GM12878 (cell line): ENCODE data around the gene OR5M11. TPM values are rescaled to one million over a fixed set of nuclear protein-coding genes. Genes with fewer than 3 reads are reported as not detected.

Source experiments
- ATAC-seq: fragments of 200-7000 bp; cut with Tn5 transposase; 3 replicates; pipeline ENCODE4 v1.9.1; 2020; ENCODE audit warnings: mild to moderate bottlenecking, moderate library complexity
- BruUV-seq: library from RNA; stranded (reverse); fragments of 400-500 nt; replicated peaks from 2 replicates; lab custom pipeline; 2021; lab: Mats Ljungman, UMichigan
- CTCF ChIA-PET: fragments of 300-600 bp; sonication (Branson Sonifier 250); formaldehyde crosslinking; extraction: SDS; loops from one replicate; lab custom pipeline; 2021; ENCODE audit warnings: inconsistent platforms; lab: Yijun Ruan, JAX
- POLR2A ChIA-PET: fragments of 350-600 bp; formaldehyde crosslinking; extraction: SDS; loops from one replicate; lab custom pipeline; 2021; ENCODE audit warnings: inconsistent platforms; lab: Charles Lee
- RAD21 ChIA-PET: fragments of 300-600 bp; sonication (Branson Sonifier 250); formaldehyde crosslinking; loops from one replicate; lab custom pipeline; 2023; ENCODE audit warnings: antibody characterized with exemption; ENCODE audit not compliant: unreplicated experiment; lab: Charles Lee
- SMC1A ChIA-PET: fragments of 300-600 bp; sonication (Branson Sonifier 250); formaldehyde crosslinking; loops from one replicate; lab custom pipeline; 2023; ENCODE audit not compliant: unreplicated experiment, uncharacterized antibody; lab: Charles Lee
- DNase-seq: peaks from one replicate; pipeline ENCODE4 v3.0.0-alpha.2; 2011; ENCODE audit warnings: low read depth, low spot score
- FAIRE-seq: peaks from 3 replicates; lab custom pipeline; 2011; peaks lifted over from hg19 to GRCh38; lab: Jason Lieb, UNC
- H2AFZ ChIP-seq: 2 replicates; pipeline ENCODE4 v1.6.0; 2011; ENCODE audit warnings: low read depth, low read length, control low read depth; ENCODE audit not compliant: control insufficient read depth
- H3K27ac ChIP-seq: 2 replicates; pipeline ENCODE4 v1.5.1; 2011; ENCODE audit warnings: control low read depth; ENCODE audit not compliant: control insufficient read depth, insufficient read depth
- H3K27me3 ChIP-seq, 2 experiments: replicated peaks in 1 of 2; 2 replicates each; pipeline versions ENCODE4 v1.6.0 to v1.6.1; 2011; ENCODE audit warnings: low read length in 1 of 2; ENCODE audit not compliant: control insufficient read depth in 2 of 2, insufficient read depth in 2 of 2
- H3K36me3 ChIP-seq, 2 experiments: 2 replicates each; pipeline ENCODE4 v1.5.1; 2011; ENCODE audit warnings: low read length in 1 of 2; ENCODE audit not compliant: control insufficient read depth in 2 of 2, insufficient read depth in 2 of 2
- H3K4me1 ChIP-seq: 2 replicates; pipeline ENCODE4 v1.6.1; 2011; ENCODE audit warnings: mild to moderate bottlenecking, low read length, moderate library complexity, mixed read lengths; ENCODE audit not compliant: control insufficient read depth, insufficient read depth
- H3K4me2 ChIP-seq: 2 replicates; pipeline ENCODE4 v1.6.0; 2011; ENCODE audit warnings: control low read depth; ENCODE audit not compliant: control insufficient read depth, insufficient read depth
- H3K4me3 ChIP-seq: fragments of 200-600 bp; sonication (generic); 2 replicates; pipeline ENCODE4 v1.5.1; 2016
- H3K79me2 ChIP-seq: 2 replicates; pipeline ENCODE4 v1.6.0; 2011; ENCODE audit warnings: low read length; ENCODE audit not compliant: control insufficient read depth, insufficient read depth
- H3K9ac ChIP-seq: 2 replicates; pipeline ENCODE4 v1.8.0; 2011; ENCODE audit warnings: low read length, control low read depth, mixed read lengths; ENCODE audit not compliant: control insufficient read depth, insufficient read depth
- H3K9me3 ChIP-seq: replicated peaks from 3 replicates; pipeline ENCODE4 v1.5.1; 2011; ENCODE audit warnings: mild to moderate bottlenecking, low read length; ENCODE audit not compliant: control insufficient read depth, insufficient read depth
- H4K20me1 ChIP-seq: 2 replicates; pipeline ENCODE4 v1.6.0; 2011; ENCODE audit not compliant: control insufficient read depth, insufficient read depth
- ATF3 ChIP-seq: IDR thresholded peaks from 2 replicates; pipeline ENCODE4 v1.6.1; 2011; ENCODE audit warnings: low read depth, mild to moderate bottlenecking, low read length, moderate library complexity, borderline replicate concordance; ENCODE audit errors: extremely low read depth
- E2F8 ChIP-seq: fragments of 450-650 bp; IDR thresholded peaks from 2 replicates; pipeline ENCODE4 v1.6.1; 2018; ENCODE audit warnings: mild to moderate bottlenecking, low read depth, moderate library complexity; ENCODE audit not compliant: partially characterized antibody
- EED ChIP-seq: sonication (generic); IDR thresholded peaks from 2 replicates; pipeline ENCODE4 v1.6.1; 2016; ENCODE audit warnings: antibody characterized with exemption, low read depth
- HCFC1 ChIP-seq: fragments of 150-350 bp; IDR thresholded peaks from 2 replicates; pipeline ENCODE4 v1.6.1; 2014; ENCODE audit warnings: low read length
- HDGF ChIP-seq: fragments of 450-650 bp; IDR thresholded peaks from 2 replicates; pipeline ENCODE4 v1.6.1; 2016; ENCODE audit warnings: antibody characterized with exemption
- IKZF1 ChIP-seq: fragments of 450-650 bp; conservative IDR thresholded peaks from 2 replicates; pipeline ENCODE4 v1.6.1; 2017; ENCODE audit warnings: antibody characterized with exemption, mild to moderate bottlenecking
- NBN ChIP-seq: fragments of 450-650 bp; IDR thresholded peaks from 2 replicates; pipeline ENCODE4 v1.6.1; 2016
- NFYA ChIP-seq: IDR thresholded peaks from 2 replicates; pipeline ENCODE4 v1.6.1; 2011; ENCODE audit warnings: low read depth, mild to moderate bottlenecking, low read length, improper control_type of control experiment, borderline replicate concordance
- NR2C2 ChIP-seq: IDR thresholded peaks from 2 replicates; pipeline ENCODE4 v1.6.1; 2011; ENCODE audit warnings: borderline replicate concordance, low read depth; ENCODE audit not compliant: control insufficient read depth, insufficient read length
- RELA ChIP-seq: fragments of 450-650 bp; IDR thresholded peaks from 2 replicates; pipeline ENCODE4 v1.8.0; 2014; ENCODE audit warnings: borderline replicate concordance; ENCODE audit not compliant: partially characterized antibody
- SIN3A ChIP-seq: IDR thresholded peaks from 2 replicates; pipeline ENCODE4 v1.6.1; 2012; ENCODE audit warnings: low read depth, low read length, improper control_type of control experiment
- SMC3 ChIP-seq: IDR thresholded peaks from 2 replicates; pipeline ENCODE4 v1.6.1; 2011; ENCODE audit warnings: low read length, improper control_type of control experiment, borderline replicate concordance
- ZNF217 ChIP-seq: fragments of 450-650 bp; IDR thresholded peaks from 2 replicates; pipeline ENCODE4 v1.6.1; 2017; ENCODE audit warnings: antibody characterized with exemption, mild to moderate bottlenecking
- ZZZ3 ChIP-seq: IDR thresholded peaks from 2 replicates; pipeline ENCODE4 v1.6.1; 2011; ENCODE audit warnings: low read depth; ENCODE audit not compliant: control insufficient read depth, insufficient read length
- WGBS: methylation state at CpG from one replicate; pipeline ENCODE4 v1.1.6; 2016; ENCODE audit warnings: low lambda C conversion rate; ENCODE audit not compliant: insufficient replicate concordance, insufficient coverage; ENCODE audit errors: missing lambda C conversion rate; 5-methylcytosine and 5-hydroxymethylcytosine counted together
- in situ Hi-C: fragments of 300-500 bp; cut with MboI; formaldehyde crosslinking; loops from 9 replicates; pipeline ENCODE4 v1.14.3; 2018; ENCODE audit warnings: mixed read lengths
- intact Hi-C: fragments of 100-400 bp; cut with micrococcal nuclease; formaldehyde crosslinking; loops from one replicate; pipeline ENCODE4 v1.14.2; 2022; ENCODE audit not compliant: unreplicated experiment
- polyA plus RNA-seq, 11 experiments: library from polyadenylated mRNA; depleted of rRNA in 4 of 11; unstranded in 6 of 11; stranded (reverse) in 5 of 11; fragments of >200 nt; fragmentation: Nextera tagmentation in 4 of 11; fragmentation: Illumina TruSeq in 1 of 11; extraction: Ambion mirVana in 4 of 11; extraction: Trizol in 1 of 11; gene quantifications; 1 replicate in 1 of 11; 2 replicates in 10 of 11; pipeline versions ENCODE4 v1.2.1 to v1.2.3, GENCODE V29; 2011 to 2016; ENCODE audit warnings: inconsistent platforms in 2 of 11, missing spikeins in 2 of 11, low read depth in 1 of 11
- total RNA-seq, 4 experiments: library from RNA; depleted of rRNA in 3 of 4; stranded (reverse); fragments of >200 nt in 3 of 4; fragmentation: Illumina TruSeq in 1 of 4; extraction: Trizol in 1 of 4; gene quantifications; 2 replicates each; pipeline versions ENCODE4 v1.2.1 to v1.2.3, GENCODE V29; 2013 to 2021
- TF ChIP-seq, protein P1 (sequence below): IDR thresholded peaks from 2 replicates; pipeline ENCODE4 v1.6.1; 2012; ENCODE audit warnings: low read length, inconsistent platforms
- TF ChIP-seq, protein P2 (sequence below): fragments of 450-650 bp; IDR thresholded peaks from 2 replicates; pipeline ENCODE4 v1.6.1; 2014; ENCODE audit warnings: mild to moderate bottlenecking

The OR5M11 gene
- total and polyA plus RNA-seq, 10 of the 15 experiments (the other 5 are each of a cell fraction or from before 2014, with no cell fraction given): not detected

DNA sequence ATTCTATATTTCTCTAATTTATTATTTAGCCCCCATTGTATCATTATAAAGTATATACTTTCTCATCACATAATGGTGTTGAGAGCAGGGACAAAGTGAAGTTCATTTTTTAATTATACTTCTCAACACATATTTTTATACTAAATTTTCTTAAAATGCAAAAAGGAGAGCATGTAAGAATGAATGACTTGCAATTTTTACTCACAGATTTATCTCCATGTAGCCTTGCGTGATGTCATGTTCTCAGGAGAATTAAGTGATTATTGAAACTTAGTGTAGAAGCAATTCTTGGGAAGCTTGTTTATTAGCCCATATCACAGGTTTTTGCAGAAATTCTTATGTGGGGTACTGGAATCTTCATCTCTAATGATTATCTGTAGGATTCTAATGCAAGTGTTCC lies 682 bp upstream of the OR5M11 start:
- no peak overlapping the region for H3K4me2 ChIP-seq
- no peaks in the 10 kb centered on the region for H3K27me3 ChIP-seq
- ATAC-seq: no peak
- 0% methylated on average over 1 of the region's 1 CpG for WGBS
- intact Hi-C loops (no loop called here), in situ Hi-C loops (no loop called here)
- no peaks in the 10 kb centered on the region for H3K9me3 ChIP-seq
- H3K4me1 ChIP-seq: no peaks in the 10 kb centered on the region
- CTCF ChIA-PET: no interaction called here
- TF ChIP-seq ATF3: no peak
- TF ChIP-seq E2F8: no peak
- no peak for TF ChIP-seq SMC3
- TF ChIP-seq, protein P1, sequence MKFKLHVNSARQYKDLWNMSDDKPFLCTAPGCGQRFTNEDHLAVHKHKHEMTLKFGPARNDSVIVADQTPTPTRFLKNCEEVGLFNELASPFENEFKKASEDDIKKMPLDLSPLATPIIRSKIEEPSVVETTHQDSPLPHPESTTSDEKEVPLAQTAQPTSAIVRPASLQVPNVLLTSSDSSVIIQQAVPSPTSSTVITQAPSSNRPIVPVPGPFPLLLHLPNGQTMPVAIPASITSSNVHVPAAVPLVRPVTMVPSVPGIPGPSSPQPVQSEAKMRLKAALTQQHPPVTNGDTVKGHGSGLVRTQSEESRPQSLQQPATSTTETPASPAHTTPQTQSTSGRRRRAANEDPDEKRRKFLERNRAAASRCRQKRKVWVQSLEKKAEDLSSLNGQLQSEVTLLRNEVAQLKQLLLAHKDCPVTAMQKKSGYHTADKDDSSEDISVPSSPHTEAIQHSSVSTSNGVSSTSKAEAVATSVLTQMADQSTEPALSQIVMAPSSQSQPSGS: no peak
- TF ChIP-seq, protein P2, sequence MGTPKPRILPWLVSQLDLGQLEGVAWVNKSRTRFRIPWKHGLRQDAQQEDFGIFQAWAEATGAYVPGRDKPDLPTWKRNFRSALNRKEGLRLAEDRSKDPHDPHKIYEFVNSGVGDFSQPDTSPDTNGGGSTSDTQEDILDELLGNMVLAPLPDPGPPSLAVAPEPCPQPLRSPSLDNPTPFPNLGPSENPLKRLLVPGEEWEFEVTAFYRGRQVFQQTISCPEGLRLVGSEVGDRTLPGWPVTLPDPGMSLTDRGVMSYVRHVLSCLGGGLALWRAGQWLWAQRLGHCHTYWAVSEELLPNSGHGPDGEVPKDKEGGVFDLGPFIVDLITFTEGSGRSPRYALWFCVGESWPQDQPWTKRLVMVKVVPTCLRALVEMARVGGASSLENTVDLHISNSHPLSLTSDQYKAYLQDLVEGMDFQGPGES: no peak
- TF ChIP-seq HDGF: no peak
- no peak for TF ChIP-seq EED
- no peak for TF ChIP-seq IKZF1
- no peak for TF ChIP-seq NFYA
- no peak for TF ChIP-seq RELA
- no peak for TF ChIP-seq NR2C2
- TF ChIP-seq ZNF217: no peak
- TF ChIP-seq ZZZ3: no peak
- TF ChIP-seq NBN: no peak
- TF ChIP-seq SIN3A: no peak
- no peak for TF ChIP-seq HCFC1
- H2AFZ ChIP-seq: no peak overlapping the region
- no peaks in the 10 kb centered on the region for H4K20me1 ChIP-seq
- SMC1A ChIA-PET: no interaction called here
- DNase-seq: no peak
- no peaks in the 10 kb centered on the region for H3K36me3 ChIP-seq
- H3K4me3 ChIP-seq: no peak overlapping the region
- BruUV-seq: no TSS peak
- POLR2A ChIA-PET: no interaction called here
- H3K9ac ChIP-seq: no peak overlapping the region
- RAD21 ChIA-PET: no interaction called here
- no peaks in the 10 kb centered on the region for H3K79me2 ChIP-seq
- FAIRE-seq: no peak
- H3K27ac ChIP-seq: no peak overlapping the region
